KOPT-K1 (cell line): ENCODE data around the gene SIGLEC5.

Source experiments
- H3K27ac ChIP-seq: fragments of 200-600 bp; sonication (generic); 2 replicates; pipeline ENCODE4 v1.5.1; 2016; ENCODE audit warnings: antibody characterized with exemption, mild to moderate bottlenecking, low read depth, low read length; ENCODE audit not compliant: poor library complexity, severe bottlenecking
- H3K36me3 ChIP-seq: fragments of 200-600 bp; sonication (generic); 2 replicates; pipeline ENCODE4 v1.5.1; 2017; ENCODE audit warnings: antibody characterized with exemption, mild to moderate bottlenecking, low read length, moderate library complexity; ENCODE audit not compliant: insufficient read depth
- H3K9me3 ChIP-seq: fragments of 200-600 bp; sonication (generic); 2 replicates; pipeline ENCODE4 v1.5.1; 2017; ENCODE audit warnings: antibody characterized with exemption, low read length, mild to moderate bottlenecking; ENCODE audit not compliant: insufficient read depth, poor library complexity, severe bottlenecking

The SIGLEC5 gene

GRCh38 chr19:51576850-51577249 is 53.4 kb downstream of the SIGLEC5 start:
- Histone ChIP-seq H3K36me3 (peaks cover 79% of the 10 kb centered on the region), H3K9me3 (no peaks in the 10 kb centered on the region), H3K27ac (no peak overlapping the region)

- H3K9me3 ChIP-seq, result no peaks in the 10 kb centered on the region
- H3K27ac ChIP-seq, result no peak overlapping the region
- peaks cover 46% of the 10 kb centered on the region for H3K36me3 ChIP-seq
Observed at GRCh38 chr19:51573331-51573730, 56.9 kb downstream of the SIGLEC5 start.

GRCh38 chr19:51572908-51573307 is 57.3 kb downstream of the SIGLEC5 start:
- H3K36me3 ChIP-seq, result peaks cover 43% of the 10 kb centered on the region
- no peak overlapping the region for H3K27ac ChIP-seq

GRCh38 chr19:51572410-51572809 is 57.8 kb downstream of the SIGLEC5 start:
- H3K9me3 ChIP-seq, result no peaks in the 10 kb centered on the region
- H3K27ac ChIP-seq, result peak overlapping the region; percentile 71
- H3K36me3 ChIP-seq, result peaks cover 38% of the 10 kb centered on the region

More at GRCh38 chr19:51572908-51573307, 57.3 kb downstream of the SIGLEC5 start:
- H3K9me3 ChIP-seq, result no peaks in the 10 kb centered on the region

- Histone ChIP-seq H3K9me3 (no peaks in the 10 kb centered on the region), H3K27ac (peak overlapping the region; percentile 71)
Observed at GRCh38 chr19:51571599-51571998, 58.6 kb downstream of the SIGLEC5 start.

GRCh38 chr19:51570962-51571575 is 59.1 kb downstream of the SIGLEC5 start, which contains the start of gene ZNF175:
Gene ZNF175 (plus strand): TSS chr19:51571283. CDS start chr19:51573330, 2,047 bp downstream.
- peak within 1 kb of the TSS; percentile 71 for H3K27ac ChIP-seq
- peaks cover 26% of the 10 kb centered on the region for H3K36me3 ChIP-seq
- no peaks in the 10 kb centered on the region for H3K9me3 ChIP-seq

More at GRCh38 chr19:51571599-51571998, 58.6 kb downstream of the SIGLEC5 start:
- H3K36me3 ChIP-seq, result peaks cover 31% of the 10 kb centered on the region

GRCh38 chr19:51568456-51568855 is 61.7 kb downstream of the SIGLEC5 start:
- peaks cover 7% of the 10 kb centered on the region for H3K36me3 ChIP-seq
- no peaks in the 10 kb centered on the region for H3K9me3 ChIP-seq
- H3K27ac ChIP-seq, result no peak overlapping the region

- H3K27ac ChIP-seq, result peak overlapping the region; percentile 60
Observed at GRCh38 chr19:51567583-51567982, 62.6 kb downstream of the SIGLEC5 start.

GRCh38 chr19:51566489-51567100 is 63.6 kb downstream of the SIGLEC5 start:
- Histone ChIP-seq H3K27ac (peak overlapping the region; percentile 60), H3K9me3 (no peaks in the 10 kb centered on the region), H3K36me3 (no peaks in the 10 kb centered on the region)

More at GRCh38 chr19:51567583-51567982, 62.6 kb downstream of the SIGLEC5 start:
- no peaks in the 10 kb centered on the region for H3K9me3 ChIP-seq
- no peaks in the 10 kb centered on the region for H3K36me3 ChIP-seq

GRCh38 chr19:51565583-51565982 is 64.6 kb downstream of the SIGLEC5 start:
- Histone ChIP-seq H3K36me3 (no peaks in the 10 kb centered on the region), H3K27ac (peak overlapping the region; percentile 60), H3K9me3 (no peaks in the 10 kb centered on the region)

- H3K27ac ChIP-seq, result peak overlapping the region; percentile 60
- H3K36me3 ChIP-seq, result no peaks in the 10 kb centered on the region
- no peaks in the 10 kb centered on the region for H3K9me3 ChIP-seq
Observed at GRCh38 chr19:51564791-51565190, 65.4 kb downstream of the SIGLEC5 start.
